ENCODE measurements around the gene LCK.
"Not testable (repeated sequence)": the region's sequence is repeated elsewhere in the genome, so short reads cannot be mapped to it uniquely, and the experiment has no call there.

Gene LCK

GRCh38 chr1:32291145-32291707, 40.2 kb downstream of the LCK start:
- peak overlapping the region; percentile 67 for H3K9ac ChIP-seq (ENCODE audit: low read length)

GRCh38 chr1:32291708-32292538, 40.9 kb downstream of the LCK start, which contains the start of gene HDAC1:
HDAC1 (plus strand) TSS chr1:32292083; CDS start chr1:32292170, 87 bp downstream.
- Histone ChIP-seq H3K4me3 (ENCODE audit: low read length) (peak within 1 kb of the TSS; percentile 95), H3K36me3 (replicated peaks; ENCODE audit: insufficient read depth, low read length) (no peaks in the 10 kb centered on the region), H3K9ac (ENCODE audit: low read length) (peak within 1 kb of the TSS; percentile 82), H3K4me2 (ENCODE audit: low read depth, low read length) (peak within 1 kb of the TSS; percentile 83), H3K9me2 (replicated peaks; ENCODE audit: insufficient read depth, low read length) (no peaks in the 10 kb centered on the region), H3K27me3 (replicated peaks; ENCODE audit: insufficient read depth, low read length) (no peaks in the 10 kb centered on the region), H3K27ac (ENCODE audit: low read length) (peak within 1 kb of the TSS; percentile 63), H4K20me1 (ENCODE audit: insufficient read depth, low read length) (no peaks in the 10 kb centered on the region), H3K9me3 (replicated peaks; ENCODE audit: insufficient read depth, low read length) (no peaks in the 10 kb centered on the region), H3F3A (ENCODE audit: insufficient read depth, low read length) (no peaks in the 10 kb centered on the region), H3K79me2 (ENCODE audit: low read length) (peaks cover 50% of the 10 kb centered on the region), H3K4me1 (ENCODE audit: low read length) (no peaks in the 10 kb centered on the region; the same call in 1 of the 2 replicates), H2AFZ (ENCODE audit: low read length) (peak within 1 kb of the TSS; percentile 96)
- TF ChIP-seq CTCF (IDR thresholded peaks at IDR 0.05; ENCODE audit: low read length), result no peak
- no peak for TF ChIP-seq EZH2phosphoT487 (IDR thresholded peaks at IDR 0.05; ENCODE audit: low read length)
- TF ChIP-seq EZH2 (optimal IDR thresholded peaks at IDR 0.05; ENCODE audit: low read depth, low read length), result no peak
- peak; percentile 98 for DNase-seq

More at GRCh38 chr1:32291145-32291707, 40.2 kb downstream of the LCK start:
- peak overlapping the region; percentile 61 for H2AFZ ChIP-seq (ENCODE audit: low read length)
- TF ChIP-seq CTCF (IDR thresholded peaks at IDR 0.05; ENCODE audit: low read length) (no peak), EZH2 (optimal IDR thresholded peaks at IDR 0.05; ENCODE audit: low read depth, low read length) (no peak), EZH2phosphoT487 (IDR thresholded peaks at IDR 0.05; ENCODE audit: low read length) (no peak)
- peak overlapping the region; percentile 61 for H3K4me2 ChIP-seq (ENCODE audit: low read depth, low read length)
- H3K36me3 ChIP-seq (replicated peaks; ENCODE audit: insufficient read depth, low read length), result no peaks in the 10 kb centered on the region
- H3K79me2 ChIP-seq (ENCODE audit: low read length), result peaks cover 43% of the 10 kb centered on the region
- H3K9me2 ChIP-seq (replicated peaks; ENCODE audit: insufficient read depth, low read length), result no peaks in the 10 kb centered on the region
- no peaks in the 10 kb centered on the region for H3F3A ChIP-seq (ENCODE audit: insufficient read depth, low read length)
- H3K4me3 ChIP-seq (ENCODE audit: low read length), result peak overlapping the region; percentile 59
- H3K27ac ChIP-seq (ENCODE audit: low read length), result peak overlapping the region; percentile 63
- no peaks in the 10 kb centered on the region; the same call in 1 of the 2 replicates for H3K4me1 ChIP-seq (ENCODE audit: low read length)
- no peaks in the 10 kb centered on the region for H3K27me3 ChIP-seq (replicated peaks; ENCODE audit: insufficient read depth, low read length)
- H3K9me3 ChIP-seq (replicated peaks; ENCODE audit: insufficient read depth, low read length), result no peaks in the 10 kb centered on the region
- DNase-seq, result no peak
- H4K20me1 ChIP-seq (ENCODE audit: insufficient read depth, low read length), result no peaks in the 10 kb centered on the region

GRCh38 chr1:32298211-32298610, 47.1 kb downstream of the LCK start:
- H3F3A ChIP-seq (ENCODE audit: insufficient read depth, low read length); H3K4me1 ChIP-seq (ENCODE audit: low read length); H3K4me2 ChIP-seq (ENCODE audit: low read depth, low read length); H2AFZ ChIP-seq (ENCODE audit: low read length); H3K4me3 ChIP-seq (ENCODE audit: low read length); H3K9me3 ChIP-seq (replicated peaks; ENCODE audit: insufficient read depth, low read length); H3K27me3 ChIP-seq (replicated peaks; ENCODE audit: insufficient read depth, low read length); H3K9me2 ChIP-seq (replicated peaks; ENCODE audit: insufficient read depth, low read length); H3K27ac ChIP-seq (ENCODE audit: low read length); H3K9ac ChIP-seq (ENCODE audit: low read length); H3K36me3 ChIP-seq (replicated peaks; ENCODE audit: insufficient read depth, low read length); DNase-seq; H4K20me1 ChIP-seq (ENCODE audit: insufficient read depth, low read length): not testable (repeated sequence)
- peaks cover 90% of the 10 kb centered on the region for H3K79me2 ChIP-seq (ENCODE audit: low read length)

Measured in MM.1S (cell line).